Activated CD8-positive, alpha-beta T cell treated with anti-CD3 and anti-CD28 coated beads for 36 hours (primary cell): ENCODE results near the gene MRPL36. TPM values are rescaled to one million over a fixed set of nuclear protein-coding genes. Genes with fewer than 3 reads are reported as not detected.

Experiments
- ATAC-seq: fragments of 200-7000 bp; cut with Tn5 transposase; one replicate; pipeline ENCODE4 v1.10.0; 2021; ENCODE audit warnings: mild to moderate bottlenecking, moderate library complexity
- CTCF ChIA-PET: fragments of 350-600 bp; sonication (Branson Sonifier 250); formaldehyde crosslinking; loops from one replicate; lab custom pipeline; 2021; ENCODE audit warnings: antibody characterized with exemption; lab: Charles Lee
- POLR2A ChIA-PET: fragments of 350-600 bp; sonication (Branson Sonifier 250); formaldehyde crosslinking; loops from one replicate; lab custom pipeline; 2021; ENCODE audit warnings: antibody characterized with exemption; lab: Charles Lee
- DNase-seq: peaks from one replicate; pipeline ENCODE4 v3.0.0-alpha.2; 2020
- H3K27ac Mint-ChIP-seq: one replicate; pipeline ENCODE4 v1.8.0; 2021; ENCODE audit warnings: mild to moderate bottlenecking, mixed read lengths
- H3K27me3 Mint-ChIP-seq: one replicate; pipeline ENCODE4 v1.8.0; 2021; ENCODE audit warnings: mixed read lengths
- H3K36me3 Mint-ChIP-seq: one replicate; pipeline ENCODE4 v1.8.0; 2021; ENCODE audit warnings: low read depth, mixed read lengths
- H3K4me1 Mint-ChIP-seq: one replicate; pipeline ENCODE4 v1.8.0; 2021; ENCODE audit warnings: low read depth, mixed read lengths
- H3K4me3 Mint-ChIP-seq: one replicate; pipeline ENCODE4 v1.8.0; 2021; ENCODE audit warnings: mild to moderate bottlenecking, moderate library complexity, mixed read lengths
- H3K9me3 Mint-ChIP-seq: one replicate; pipeline ENCODE4 v1.8.0; 2021; ENCODE audit warnings: mixed read lengths
- CTCF ChIP-seq: fragments of 200-600 bp; IDR thresholded peaks from one replicate; pipeline ENCODE4 v1.8.0; 2022; ENCODE audit warnings: antibody characterized with exemption, mild to moderate bottlenecking
- intact Hi-C: fragments of 100-400 bp; cut with micrococcal nuclease; formaldehyde crosslinking; loops from one replicate; pipeline ENCODE4 v1.10.0; 2022
- total RNA-seq, 2 experiments: library from RNA; stranded (reverse); gene quantifications; one replicate each; pipeline ENCODE4 v1.2.3, GENCODE V29; 2021

MRPL36 gene
- 10 to 100 TPM; 80.1 to 87.2 TPM for total RNA-seq

- no peak for TF ChIP-seq CTCF
- ChIA-PET POLR2A (interaction anchor here (0.8 to 1.4 kb wide), 5 partner anchors 8 to 26 kb away, joined by 3 to 4 read pairs (median 4); no protein-coding TSS in a partner anchor), CTCF (interaction anchor here (0.9 to 2.2 kb wide), 4 partner anchors 10 to 64 kb away, joined by 3 to 7 read pairs (median 4); no protein-coding TSS in a partner anchor)
- ATAC-seq (peak; percentile 72), DNase-seq (peak; percentile 94)
- Mint-ChIP-seq H3K27ac (peak within 1 kb of the TSS; percentile 98), H3K36me3 (peaks cover 56% of the 10 kb centered on the region), H3K27me3 (no peaks in the 10 kb centered on the region), H3K4me3 (peak within 1 kb of the TSS; percentile 96), H3K9me3 (no peaks in the 10 kb centered on the region), H3K4me1 (peaks cover 56% of the 10 kb centered on the region)
- intact Hi-C loops = no loop called here
Observed at GRCh38 chr5:1799602-1800471, at the start of gene MRPL36. Gene MRPL36 (minus strand): TSS chr5:1799837. CDS start chr5:1798935, 902 bp downstream.

GRCh38 chr5:1847611-1848010, 48.0 kb upstream of the MRPL36 start:
- Mint-ChIP-seq H3K4me3 (no peak overlapping the region), H3K27me3 (peaks cover 23% of the 10 kb centered on the region), H3K9me3 (no peaks in the 10 kb centered on the region), H3K36me3 (no peaks in the 10 kb centered on the region), H3K4me1 (no peaks in the 10 kb centered on the region), H3K27ac (no peak overlapping the region)
- CTCF ChIA-PET = no interaction called here
- no peak for TF ChIP-seq CTCF
- ATAC-seq (no peak), DNase-seq (no peak)
- intact Hi-C loops = no loop called here
- POLR2A ChIA-PET = no interaction called here

DNA sequence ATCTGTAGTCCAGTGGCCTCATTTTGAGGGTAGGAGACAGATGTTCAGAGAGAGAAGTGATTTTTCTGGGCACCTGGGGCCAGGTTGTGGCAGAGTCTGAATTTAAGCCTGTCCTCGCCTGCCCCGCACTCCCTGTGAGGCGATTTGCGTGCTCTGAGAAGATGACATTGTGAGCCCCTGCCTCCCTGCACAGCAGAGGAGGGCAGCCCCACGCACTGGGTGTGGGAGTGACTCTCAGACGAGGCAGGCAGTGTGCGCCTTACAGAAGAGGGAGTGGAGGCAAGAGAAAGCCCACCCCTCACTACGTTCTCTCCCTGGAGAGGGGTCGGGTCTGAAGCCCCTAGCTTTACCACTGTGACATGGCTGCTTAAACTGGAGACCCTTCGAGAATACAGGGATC, 47.4 kb upstream of the MRPL36 start:
- no peak for TF ChIP-seq CTCF
- no peak for DNase-seq
- no peaks in the 10 kb centered on the region for H3K4me1 Mint-ChIP-seq
- POLR2A ChIA-PET = no interaction called here
- no peaks in the 10 kb centered on the region for H3K36me3 Mint-ChIP-seq
- intact Hi-C loops = no loop called here
- peaks cover 23% of the 10 kb centered on the region for H3K27me3 Mint-ChIP-seq
- no peak for ATAC-seq
- CTCF ChIA-PET = no interaction called here
- H3K4me3 Mint-ChIP-seq = no peak overlapping the region
- H3K27ac Mint-ChIP-seq = no peak overlapping the region
- no peaks in the 10 kb centered on the region for H3K9me3 Mint-ChIP-seq

GRCh38 chr5:1846583-1846982, 46.9 kb upstream of the MRPL36 start:
- H3K9me3 Mint-ChIP-seq = no peaks in the 10 kb centered on the region
- H3K4me3 Mint-ChIP-seq = no peak overlapping the region
- peaks cover 19% of the 10 kb centered on the region for H3K27me3 Mint-ChIP-seq
- H3K27ac Mint-ChIP-seq = no peak overlapping the region
- no peaks in the 10 kb centered on the region for H3K36me3 Mint-ChIP-seq
- ATAC-seq (no peak), DNase-seq (no peak)
- ChIA-PET POLR2A (no interaction called here), CTCF (no interaction called here)
- no peaks in the 10 kb centered on the region for H3K4me1 Mint-ChIP-seq
- intact Hi-C loops = no loop called here
- TF ChIP-seq CTCF = no peak

GRCh38 chr5:1845696-1846095, 46.1 kb upstream of the MRPL36 start:
- Mint-ChIP-seq H3K9me3 (no peaks in the 10 kb centered on the region), H3K4me1 (no peaks in the 10 kb centered on the region), H3K4me3 (no peak overlapping the region), H3K27me3 (peaks cover 11% of the 10 kb centered on the region), H3K27ac (no peak overlapping the region), H3K36me3 (no peaks in the 10 kb centered on the region)
- TF ChIP-seq CTCF = peak; percentile 8
- ChIA-PET POLR2A (no interaction called here), CTCF (no interaction called here)
- DNase-seq (no peak), ATAC-seq (no peak)
- intact Hi-C loops = no loop called here
